ENCODE results near the gene MAN1A1.

MAN1A1 gene

DNA sequence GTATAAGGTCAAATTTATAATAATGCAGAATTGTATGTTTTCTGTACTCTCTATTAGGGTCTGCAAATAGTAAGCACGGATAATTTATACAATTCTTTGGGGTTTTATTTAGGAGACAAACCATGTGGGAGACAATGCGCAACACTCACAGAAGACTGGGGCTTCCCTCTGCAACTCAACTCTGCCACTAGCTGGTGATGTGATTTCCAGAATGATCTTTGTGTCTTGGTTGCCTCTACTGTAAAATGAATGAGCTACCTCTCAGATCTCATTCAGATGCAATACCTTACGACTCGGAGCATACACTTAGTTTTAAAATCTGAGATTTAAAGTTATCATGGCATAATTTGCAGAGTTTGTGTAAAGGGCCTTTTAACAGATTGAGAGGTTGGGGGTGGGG, 6.4 kb downstream of the MAN1A1 start:
- no peak for DNase-seq (ENCODE audit: low read depth in 1 of 2, low spot score in 1 of 2)
- peaks cover 36% of the 10 kb centered on the region for H3K27me3 ChIP-seq (ENCODE audit: insufficient read depth, poor library complexity, severe bottlenecking)
- TF ChIP-seq POLR2AphosphoS5 (IDR thresholded peaks at IDR 0.05; ENCODE audit: low read depth), result no peak
- TF ChIP-seq GABPA (IDR thresholded peaks at IDR 0.05; ENCODE audit: low read depth), result no peak
- TF ChIP-seq, protein P1, sequence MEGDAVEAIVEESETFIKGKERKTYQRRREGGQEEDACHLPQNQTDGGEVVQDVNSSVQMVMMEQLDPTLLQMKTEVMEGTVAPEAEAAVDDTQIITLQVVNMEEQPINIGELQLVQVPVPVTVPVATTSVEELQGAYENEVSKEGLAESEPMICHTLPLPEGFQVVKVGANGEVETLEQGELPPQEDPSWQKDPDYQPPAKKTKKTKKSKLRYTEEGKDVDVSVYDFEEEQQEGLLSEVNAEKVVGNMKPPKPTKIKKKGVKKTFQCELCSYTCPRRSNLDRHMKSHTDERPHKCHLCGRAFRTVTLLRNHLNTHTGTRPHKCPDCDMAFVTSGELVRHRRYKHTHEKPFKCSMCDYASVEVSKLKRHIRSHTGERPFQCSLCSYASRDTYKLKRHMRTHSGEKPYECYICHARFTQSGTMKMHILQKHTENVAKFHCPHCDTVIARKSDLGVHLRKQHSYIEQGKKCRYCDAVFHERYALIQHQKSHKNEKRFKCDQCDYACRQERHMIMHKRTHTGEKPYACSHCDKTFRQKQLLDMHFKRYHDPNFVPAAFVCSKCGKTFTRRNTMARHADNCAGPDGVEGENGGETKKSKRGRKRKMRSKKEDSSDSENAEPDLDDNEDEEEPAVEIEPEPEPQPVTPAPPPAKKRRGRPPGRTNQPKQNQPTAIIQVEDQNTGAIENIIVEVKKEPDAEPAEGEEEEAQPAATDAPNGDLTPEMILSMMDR (IDR thresholded peaks at IDR 0.05; ENCODE audit: insufficient read depth, low read length), result no peak
- no peak for TF ChIP-seq REST (IDR thresholded peaks at IDR 0.05; ENCODE audit: insufficient replicate concordance, low read depth)
- TF ChIP-seq SPI1 (IDR thresholded peaks at IDR 0.05; ENCODE audit: borderline replicate concordance, low read depth), result no peak
- no peak overlapping the region for H3K27ac ChIP-seq (replicated peaks)
- H3K4me3 ChIP-seq (replicated peaks; ENCODE audit: insufficient read depth, low read length), result no peak overlapping the region

- peaks cover 28% of the 10 kb centered on the region for H3K27me3 ChIP-seq (ENCODE audit: insufficient read depth, poor library complexity, severe bottlenecking)
- H3K4me3 ChIP-seq (replicated peaks; ENCODE audit: insufficient read depth, low read length), result no peak overlapping the region
- no peak for DNase-seq (ENCODE audit: low read depth in 1 of 2, low spot score in 1 of 2)
- no peak overlapping the region for H3K27ac ChIP-seq (replicated peaks)
- no peak for TF ChIP-seq SPI1 (IDR thresholded peaks at IDR 0.05; ENCODE audit: borderline replicate concordance, low read depth)
- TF ChIP-seq, protein P1 (IDR thresholded peaks at IDR 0.05; ENCODE audit: insufficient read depth, low read length), result no peak
- TF ChIP-seq REST (IDR thresholded peaks at IDR 0.05; ENCODE audit: insufficient replicate concordance, low read depth), result no peak
- no peak for TF ChIP-seq GABPA (IDR thresholded peaks at IDR 0.05; ENCODE audit: low read depth)
- TF ChIP-seq POLR2AphosphoS5 (IDR thresholded peaks at IDR 0.05; ENCODE audit: low read depth), result no peak
Measured at GRCh38 chr6:119342430-119342829, 7.1 kb downstream of the MAN1A1 start.

- Histone ChIP-seq H3K4me3 (replicated peaks; ENCODE audit: insufficient read depth, low read length) (no peak overlapping the region), H3K27ac (replicated peaks) (no peak overlapping the region), H3K27me3 (ENCODE audit: insufficient read depth, poor library complexity, severe bottlenecking) (peaks cover 19% of the 10 kb centered on the region)
- no peak for DNase-seq (ENCODE audit: low read depth in 1 of 2, low spot score in 1 of 2)
- no peak for TF ChIP-seq REST (IDR thresholded peaks at IDR 0.05; ENCODE audit: insufficient replicate concordance, low read depth)
- TF ChIP-seq SPI1 (IDR thresholded peaks at IDR 0.05; ENCODE audit: borderline replicate concordance, low read depth), result no peak
- TF ChIP-seq, protein P1 (IDR thresholded peaks at IDR 0.05; ENCODE audit: insufficient read depth, low read length), result no peak
- TF ChIP-seq POLR2AphosphoS5 (IDR thresholded peaks at IDR 0.05; ENCODE audit: low read depth), result no peak
- TF ChIP-seq GABPA (IDR thresholded peaks at IDR 0.05; ENCODE audit: low read depth), result no peak
Measured at GRCh38 chr6:119340796-119341487, 8.6 kb downstream of the MAN1A1 start.

Data from HL-60 (cell line).